HL-60 (cell line): ENCODE data around the gene PDCL3.

Experiments
- CTCF ChIP-seq: IDR thresholded peaks from one replicate; pipeline ENCODE4 v1.5.1; 2011; ENCODE audit warnings: low read length, control low read depth, inconsistent platforms; ENCODE audit not compliant: insufficient read depth
- POLR2AphosphoS5 ChIP-seq: IDR thresholded peaks from 2 replicates; pipeline ENCODE4 v1.6.1; 2012; ENCODE audit warnings: low read depth
- SPI1 ChIP-seq: IDR thresholded peaks from 2 replicates; pipeline ENCODE4 v1.6.1; 2012; ENCODE audit warnings: low read depth, mild to moderate bottlenecking, borderline replicate concordance

DNA sequence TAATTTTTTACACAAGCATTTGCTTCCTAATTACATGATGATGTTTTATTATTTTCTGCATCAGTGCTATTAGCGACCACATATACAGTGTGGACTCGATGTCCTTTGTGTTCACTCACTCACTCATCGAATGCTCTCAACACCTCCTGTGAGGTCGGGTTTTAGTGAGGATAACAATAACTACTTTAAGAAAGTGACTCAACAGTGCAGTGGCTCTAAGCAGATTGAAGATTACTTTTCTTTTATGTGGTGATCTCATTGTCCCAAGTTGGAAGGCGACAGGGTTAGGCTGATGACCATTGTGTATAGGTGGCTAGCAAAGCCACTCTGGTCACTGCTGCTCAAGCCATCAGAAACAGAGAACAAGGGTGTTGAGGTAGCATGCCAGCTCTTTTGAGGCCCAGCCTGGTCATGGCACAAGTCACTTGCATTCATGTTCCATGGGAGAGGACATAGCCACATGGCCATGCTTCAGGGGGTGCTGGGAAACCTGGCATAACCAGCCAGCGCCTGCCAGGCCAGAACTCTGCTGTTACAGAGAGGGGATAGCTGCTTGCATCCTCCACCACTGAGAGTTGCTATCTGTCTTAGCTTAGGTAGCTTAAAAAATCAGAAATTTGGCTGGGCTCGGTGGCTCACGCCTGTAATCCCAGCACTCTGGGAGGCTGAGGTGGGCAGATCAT is 60.4 kb downstream of the PDCL3 start:
- TF ChIP-seq CTCF (no peak), POLR2AphosphoS5 (no peak), SPI1 (no peak)
